ENCODE results near the gene BFAR. TPM values are rescaled to one million over a fixed set of nuclear protein-coding genes. Genes with fewer than 3 reads are reported as not detected.
"Not testable (repeated sequence)": the region's sequence is repeated elsewhere in the genome, so short reads cannot be mapped to it uniquely, and the experiment has no call there.

The BFAR gene
- total RNA-seq, 1 experiment from 2014 or later, result 99.8 TPM

GRCh38 chr16:14628806-14629611 lies 3.7 kb upstream of the BFAR start:
- Histone ChIP-seq H3K27me3 (ENCODE audit: control insufficient read depth, insufficient read depth, low read length) (no peaks in the 10 kb centered on the region), H3K36me3 (replicated peaks; ENCODE audit: control insufficient read depth, insufficient read depth, low read length) (peaks cover 13% of the 10 kb centered on the region)
- no peak for DNase-seq

GRCh38 chr16:14629612-14629918 lies 3.2 kb upstream of the BFAR start:
- DNase-seq, result no peak
- H3K27me3 ChIP-seq (ENCODE audit: control insufficient read depth, insufficient read depth, low read length), result no peaks in the 10 kb centered on the region
- H3K36me3 ChIP-seq (replicated peaks; ENCODE audit: control insufficient read depth, insufficient read depth, low read length), result peaks cover 13% of the 10 kb centered on the region
- H3K4me3 ChIP-seq (ENCODE audit: insufficient read depth, low read depth, low read length), result peak overlapping the region; percentile 89

More at GRCh38 chr16:14628806-14629611, 3.7 kb upstream of the BFAR start:
- peak overlapping the region; percentile 89 for H3K4me3 ChIP-seq (ENCODE audit: insufficient read depth, low read depth, low read length)

GRCh38 chr16:14629919-14630619 lies 2.7 kb upstream of the BFAR start, which contains the start of gene PARN:
Gene PARN, minus strand, starts transcription at chr16:14630260. Its CDS starts 135 bp downstream, at chr16:14630125.
- Histone ChIP-seq H3K4me3 (ENCODE audit: insufficient read depth, low read depth, low read length) (peak within 1 kb of the TSS; percentile 89), H3K36me3 (replicated peaks; ENCODE audit: control insufficient read depth, insufficient read depth, low read length) (peaks cover 11% of the 10 kb centered on the region), H3K27me3 (ENCODE audit: control insufficient read depth, insufficient read depth, low read length) (no peaks in the 10 kb centered on the region)
- peak; percentile 98 for DNase-seq

- H3K36me3 ChIP-seq (replicated peaks; ENCODE audit: control insufficient read depth, insufficient read depth, low read length), result peaks cover 11% of the 10 kb centered on the region
- DNase-seq; H3K4me3 ChIP-seq (ENCODE audit: insufficient read depth, low read depth, low read length); H3K27me3 ChIP-seq (ENCODE audit: control insufficient read depth, insufficient read depth, low read length): not testable (repeated sequence)
Measured at GRCh38 chr16:14630620-14631330, 2.0 kb upstream of the BFAR start.

GRCh38 chr16:14634389-14634725 lies 1.6 kb downstream of the BFAR start:
- Histone ChIP-seq H3K27me3 (ENCODE audit: control insufficient read depth, insufficient read depth, low read length) (no peaks in the 10 kb centered on the region), H3K36me3 (replicated peaks; ENCODE audit: control insufficient read depth, insufficient read depth, low read length) (peaks cover 2% of the 10 kb centered on the region), H3K4me3 (ENCODE audit: insufficient read depth, low read depth, low read length) (peak overlapping the region; percentile 95; the same call in 1 of the 2 replicates)
- DNase-seq, result no peak

GRCh38 chr16:14635395-14636165 lies 2.8 kb downstream of the BFAR start:
- Histone ChIP-seq H3K27me3 (ENCODE audit: control insufficient read depth, insufficient read depth, low read length) (no peaks in the 10 kb centered on the region), H3K4me3 (ENCODE audit: insufficient read depth, low read depth, low read length) (no peak overlapping the region), H3K36me3 (replicated peaks; ENCODE audit: control insufficient read depth, insufficient read depth, low read length) (peaks cover 2% of the 10 kb centered on the region)
- DNase-seq, result no peak

- H3K36me3 ChIP-seq (replicated peaks; ENCODE audit: control insufficient read depth, insufficient read depth, low read length); H3K27me3 ChIP-seq (ENCODE audit: control insufficient read depth, insufficient read depth, low read length); DNase-seq; H3K4me3 ChIP-seq (ENCODE audit: insufficient read depth, low read depth, low read length): not testable (repeated sequence)
Measured at GRCh38 chr16:14636179-14636950, 3.6 kb downstream of the BFAR start.

- not testable (repeated sequence) for H3K4me3 ChIP-seq (ENCODE audit: insufficient read depth, low read depth, low read length); H3K36me3 ChIP-seq (replicated peaks; ENCODE audit: control insufficient read depth, insufficient read depth, low read length); H3K27me3 ChIP-seq (ENCODE audit: control insufficient read depth, insufficient read depth, low read length); DNase-seq
Measured at GRCh38 chr16:14636951-14637240, 4.1 kb downstream of the BFAR start.

- no peak for DNase-seq
- H3K36me3 ChIP-seq (replicated peaks; ENCODE audit: control insufficient read depth, insufficient read depth, low read length), result peaks cover 15% of the 10 kb centered on the region
- no peak overlapping the region for H3K4me3 ChIP-seq (ENCODE audit: insufficient read depth, low read depth, low read length)
Measured at GRCh38 chr16:14640538-14640937, 7.8 kb downstream of the BFAR start.

GRCh38 chr16:14641206-14641605 lies 8.5 kb downstream of the BFAR start:
- Histone ChIP-seq H3K4me3 (ENCODE audit: insufficient read depth, low read depth, low read length) (no peak overlapping the region), H3K27me3 (ENCODE audit: control insufficient read depth, insufficient read depth, low read length) (no peaks in the 10 kb centered on the region), H3K36me3 (replicated peaks; ENCODE audit: control insufficient read depth, insufficient read depth, low read length) (peaks cover 15% of the 10 kb centered on the region)
- no peak for DNase-seq

More at GRCh38 chr16:14640538-14640937, 7.8 kb downstream of the BFAR start:
- H3K27me3 ChIP-seq (ENCODE audit: control insufficient read depth, insufficient read depth, low read length), result no peaks in the 10 kb centered on the region

- peaks cover 15% of the 10 kb centered on the region for H3K36me3 ChIP-seq (replicated peaks; ENCODE audit: control insufficient read depth, insufficient read depth, low read length)
- DNase-seq, result no peak
- no peaks in the 10 kb centered on the region for H3K27me3 ChIP-seq (ENCODE audit: control insufficient read depth, insufficient read depth, low read length)
- no peak overlapping the region for H3K4me3 ChIP-seq (ENCODE audit: insufficient read depth, low read depth, low read length)
Measured at GRCh38 chr16:14641926-14642325, 9.2 kb downstream of the BFAR start.

- Histone ChIP-seq H3K4me3 (ENCODE audit: insufficient read depth, low read depth, low read length) (no peak overlapping the region), H3K27me3 (ENCODE audit: control insufficient read depth, insufficient read depth, low read length) (no peaks in the 10 kb centered on the region), H3K36me3 (replicated peaks; ENCODE audit: control insufficient read depth, insufficient read depth, low read length) (peaks cover 30% of the 10 kb centered on the region)
- no peak for DNase-seq
Measured at GRCh38 chr16:14649816-14650215, 17.1 kb downstream of the BFAR start.

- no peaks in the 10 kb centered on the region for H3K27me3 ChIP-seq (ENCODE audit: control insufficient read depth, insufficient read depth, low read length)
- no peak for DNase-seq
- peaks cover 25% of the 10 kb centered on the region for H3K36me3 ChIP-seq (replicated peaks; ENCODE audit: control insufficient read depth, insufficient read depth, low read length)
- no peak overlapping the region for H3K4me3 ChIP-seq (ENCODE audit: insufficient read depth, low read depth, low read length)
Measured at GRCh38 chr16:14650629-14651028, 17.9 kb downstream of the BFAR start.

- DNase-seq, result no peak
- H3K36me3 ChIP-seq (replicated peaks; ENCODE audit: control insufficient read depth, insufficient read depth, low read length), result peaks cover 28% of the 10 kb centered on the region
Measured at GRCh38 chr16:14652726-14653125, 20.0 kb downstream of the BFAR start.

More at GRCh38 chr16:14652726-14653125, 20.0 kb downstream of the BFAR start:
- Histone ChIP-seq H3K4me3 (ENCODE audit: insufficient read depth, low read depth, low read length) (no peak overlapping the region), H3K27me3 (ENCODE audit: control insufficient read depth, insufficient read depth, low read length) (no peaks in the 10 kb centered on the region)

Data from H7 (cell line).